ENCODE results near the gene SLIT1. TPM values are rescaled to one million over a fixed set of nuclear protein-coding genes. Genes with fewer than 3 reads are reported as not detected.
A peak's percentile ranks its signal among the peaks of the same experiment; 100 is the strongest.

SLIT1 gene
- total RNA-seq, 1 donor from 2014 or later: under 0.01 TPM

DNA sequence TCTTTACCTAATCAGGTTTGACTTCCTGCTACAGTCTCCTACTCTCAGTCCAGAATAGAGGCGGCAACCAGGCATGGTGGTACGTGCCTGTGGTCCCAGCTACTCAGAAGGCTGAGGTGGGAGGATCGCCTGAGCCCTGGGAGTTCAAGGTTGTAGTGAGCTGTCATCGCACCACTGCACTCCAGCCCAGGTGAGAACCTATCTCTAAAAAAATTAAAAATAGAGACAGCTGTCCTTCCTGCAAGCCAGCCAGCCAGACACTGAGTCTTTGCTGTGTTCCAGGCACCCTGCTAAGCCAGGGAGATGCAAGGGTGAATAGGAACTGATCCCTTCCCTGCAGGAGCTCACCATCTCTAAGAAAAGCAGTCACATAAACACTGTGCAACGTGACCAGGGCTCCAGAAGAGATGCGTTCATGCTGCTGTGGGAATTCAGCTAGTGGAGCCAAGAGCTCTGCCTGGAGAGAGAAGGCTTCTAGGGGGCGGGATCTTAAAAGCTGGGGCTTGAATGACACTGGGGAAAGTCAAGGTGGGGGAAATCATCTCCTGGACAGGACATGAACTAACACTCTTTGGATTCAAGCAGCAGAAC, 22.1 kb upstream of the SLIT1 start:
- no peak overlapping the region for H3K4me3 ChIP-seq (ENCODE audit: low read depth, low read length)
- TF ChIP-seq, protein P1, sequence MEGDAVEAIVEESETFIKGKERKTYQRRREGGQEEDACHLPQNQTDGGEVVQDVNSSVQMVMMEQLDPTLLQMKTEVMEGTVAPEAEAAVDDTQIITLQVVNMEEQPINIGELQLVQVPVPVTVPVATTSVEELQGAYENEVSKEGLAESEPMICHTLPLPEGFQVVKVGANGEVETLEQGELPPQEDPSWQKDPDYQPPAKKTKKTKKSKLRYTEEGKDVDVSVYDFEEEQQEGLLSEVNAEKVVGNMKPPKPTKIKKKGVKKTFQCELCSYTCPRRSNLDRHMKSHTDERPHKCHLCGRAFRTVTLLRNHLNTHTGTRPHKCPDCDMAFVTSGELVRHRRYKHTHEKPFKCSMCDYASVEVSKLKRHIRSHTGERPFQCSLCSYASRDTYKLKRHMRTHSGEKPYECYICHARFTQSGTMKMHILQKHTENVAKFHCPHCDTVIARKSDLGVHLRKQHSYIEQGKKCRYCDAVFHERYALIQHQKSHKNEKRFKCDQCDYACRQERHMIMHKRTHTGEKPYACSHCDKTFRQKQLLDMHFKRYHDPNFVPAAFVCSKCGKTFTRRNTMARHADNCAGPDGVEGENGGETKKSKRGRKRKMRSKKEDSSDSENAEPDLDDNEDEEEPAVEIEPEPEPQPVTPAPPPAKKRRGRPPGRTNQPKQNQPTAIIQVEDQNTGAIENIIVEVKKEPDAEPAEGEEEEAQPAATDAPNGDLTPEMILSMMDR (IDR thresholded peaks at IDR 0.05; ENCODE audit: insufficient read depth, low read length, severe bottlenecking): no peak
- H3K36me3 ChIP-seq (ENCODE audit: control insufficient read depth, insufficient read depth, low read length): no peaks in the 10 kb centered on the region
- peaks cover 3% of the 10 kb centered on the region for H3K27me3 ChIP-seq (ENCODE audit: control insufficient read depth, insufficient read depth, low read length)
- FAIRE-seq (no peak), DNase-seq (ENCODE audit: low read depth) (no peak)

DNA sequence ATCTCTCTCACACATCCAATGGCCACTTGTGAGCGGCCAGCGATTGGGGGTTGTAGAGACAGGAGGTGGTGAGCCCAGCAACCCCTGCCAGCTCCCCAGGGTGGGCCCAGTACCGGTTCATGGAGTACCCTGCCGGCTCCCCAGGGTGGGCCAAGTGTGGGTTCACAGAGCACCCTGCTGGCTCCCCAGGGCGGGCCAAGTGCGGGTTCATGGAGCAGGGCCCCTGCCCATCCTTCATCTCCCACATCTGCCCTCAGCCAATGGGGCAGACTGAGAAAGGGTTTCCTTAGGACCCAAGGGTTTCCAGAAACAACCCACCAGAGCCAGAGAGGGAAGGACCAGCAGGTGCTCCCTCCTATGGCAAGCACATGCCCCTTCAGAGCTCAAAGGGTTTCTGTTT, 21.4 kb upstream of the SLIT1 start:
- DNase-seq (ENCODE audit: low read depth): no peak
- TF ChIP-seq, protein P1 (IDR thresholded peaks at IDR 0.05; ENCODE audit: insufficient read depth, low read length, severe bottlenecking): no peak
- Histone ChIP-seq H3K36me3 (ENCODE audit: control insufficient read depth, insufficient read depth, low read length) (no peaks in the 10 kb centered on the region), H3K4me3 (ENCODE audit: low read depth, low read length) (no peak overlapping the region), H3K27me3 (ENCODE audit: control insufficient read depth, insufficient read depth, low read length) (peaks cover 3% of the 10 kb centered on the region)
- FAIRE-seq: no peak

DNA sequence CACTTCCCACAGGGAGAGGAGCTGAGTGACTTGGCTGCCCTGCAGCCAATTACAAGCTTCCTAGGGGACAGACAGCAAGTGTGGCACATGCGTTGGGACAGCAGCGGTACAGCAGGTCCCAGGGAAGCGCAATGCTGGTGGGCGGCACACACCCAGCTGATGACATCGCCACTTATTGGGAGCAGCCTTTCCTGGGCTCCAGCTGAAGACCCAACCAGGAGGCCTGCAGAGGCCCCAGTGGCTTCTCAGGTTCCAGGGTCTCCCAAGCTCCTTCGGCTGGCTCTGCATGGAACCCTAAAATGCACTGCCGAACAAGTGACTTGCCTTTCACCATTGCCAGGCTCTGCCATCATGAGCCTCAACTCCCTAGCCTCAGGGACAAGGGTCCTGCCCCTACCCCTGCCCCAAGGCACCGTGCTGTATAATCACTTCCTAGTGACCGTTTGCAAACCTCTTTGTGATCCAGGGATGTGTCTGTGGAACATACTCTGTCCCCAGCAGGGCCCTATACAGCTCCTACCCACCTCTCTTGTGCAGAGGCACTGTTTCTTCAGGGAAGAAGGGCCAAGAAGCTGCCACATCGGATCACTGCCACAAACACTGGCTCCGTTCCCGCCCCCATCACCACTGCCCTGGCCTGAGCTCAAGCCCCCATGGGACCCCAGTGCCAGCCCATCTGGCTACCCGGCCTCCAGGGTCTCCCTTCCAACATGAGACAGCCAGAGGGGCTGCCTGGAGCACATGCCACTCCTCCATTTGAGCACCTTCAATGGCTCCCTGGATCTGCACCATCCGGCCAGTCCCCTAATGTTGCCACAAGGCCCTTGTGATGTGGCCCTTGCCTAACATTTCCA, 19.3 kb upstream of the SLIT1 start:
- TF ChIP-seq, protein P1 (IDR thresholded peaks at IDR 0.05; ENCODE audit: insufficient read depth, low read length, severe bottlenecking): no peak
- no peak for DNase-seq (ENCODE audit: low read depth)
- peak; percentile 60 for FAIRE-seq
- Histone ChIP-seq H3K4me3 (ENCODE audit: low read depth, low read length) (no peak overlapping the region), H3K27me3 (ENCODE audit: control insufficient read depth, insufficient read depth, low read length) (peaks cover 3% of the 10 kb centered on the region), H3K36me3 (ENCODE audit: control insufficient read depth, insufficient read depth, low read length) (no peaks in the 10 kb centered on the region)

DNA sequence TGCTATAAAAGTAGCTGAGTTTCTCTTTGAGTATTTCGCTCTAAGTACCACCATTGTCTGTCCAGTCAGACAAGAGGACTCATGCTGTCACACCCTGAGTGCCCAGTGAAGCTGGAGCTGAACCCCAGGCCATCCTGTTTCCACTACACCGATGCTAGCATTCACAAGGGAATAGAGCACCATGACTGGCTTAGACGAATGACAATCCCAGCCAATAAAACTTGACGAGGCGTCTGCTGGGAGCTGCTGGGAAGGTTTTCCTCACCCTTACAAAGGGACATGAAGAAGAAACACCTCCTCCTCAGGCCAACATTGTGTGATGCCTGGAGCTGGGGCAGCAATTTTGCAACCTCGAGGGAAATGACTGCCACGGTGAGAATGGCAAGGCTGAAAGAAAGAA, 17.5 kb upstream of the SLIT1 start:
- DNase-seq (ENCODE audit: low read depth) (no peak), FAIRE-seq (no peak)
- peaks cover 3% of the 10 kb centered on the region for H3K27me3 ChIP-seq (ENCODE audit: control insufficient read depth, insufficient read depth, low read length)
- H3K4me3 ChIP-seq (ENCODE audit: low read depth, low read length): no peak overlapping the region
- H3K36me3 ChIP-seq (ENCODE audit: control insufficient read depth, insufficient read depth, low read length): no peaks in the 10 kb centered on the region
- TF ChIP-seq, protein P1 (IDR thresholded peaks at IDR 0.05; ENCODE audit: insufficient read depth, low read length, severe bottlenecking): no peak

DNA sequence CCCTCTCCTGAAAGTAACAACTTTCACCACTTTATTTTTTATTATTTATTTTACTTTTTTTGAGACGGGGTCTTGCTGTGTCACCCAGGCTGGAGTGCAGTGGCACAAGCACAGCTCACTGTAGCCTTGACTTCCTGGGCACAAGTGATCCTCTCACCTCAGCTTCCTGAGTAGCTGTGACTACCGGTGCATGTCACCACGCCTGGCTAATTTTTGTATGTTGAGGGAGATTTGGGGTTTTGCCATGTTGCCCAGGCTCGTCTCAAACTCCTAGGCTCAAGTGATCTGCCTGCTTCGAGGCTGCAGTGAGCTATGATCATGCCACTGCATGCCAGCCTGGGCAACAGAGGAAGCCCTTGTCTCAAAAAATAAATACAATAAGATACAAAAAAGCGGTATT, 14.9 kb upstream of the SLIT1 start:
- Histone ChIP-seq H3K4me3 (ENCODE audit: low read depth, low read length) (no peak overlapping the region), H3K27me3 (ENCODE audit: control insufficient read depth, insufficient read depth, low read length) (peaks cover 6% of the 10 kb centered on the region), H3K36me3 (ENCODE audit: control insufficient read depth, insufficient read depth, low read length) (no peaks in the 10 kb centered on the region)
- FAIRE-seq (no peak), DNase-seq (ENCODE audit: low read depth) (no peak)
- TF ChIP-seq, protein P1 (IDR thresholded peaks at IDR 0.05; ENCODE audit: insufficient read depth, low read length, severe bottlenecking): no peak
